Skin of body (tissue), 2 donors: Measurements from ENCODE around the gene UNC93B1. TPM values are rescaled to one million over a fixed set of nuclear protein-coding genes. Genes with fewer than 3 reads are reported as not detected.
"Not testable (repeated sequence)": the region's sequence is repeated elsewhere in the genome, so short reads cannot be mapped to it uniquely, and the experiment has no call there.

Experiments
- DNase-seq: peaks from one replicate; lab custom pipeline; 2025; lab: John Stamatoyannopoulos, UW
- total RNA-seq: library from RNA; depleted of rRNA; stranded (reverse); fragments of >200 nt; gene quantifications from one replicate; pipeline ENCODE4 v1.2.3, GENCODE V29; 2014

Gene UNC93B1
- total RNA-seq, 1 donor from 2014 or later: 7.0 TPM

DNA sequence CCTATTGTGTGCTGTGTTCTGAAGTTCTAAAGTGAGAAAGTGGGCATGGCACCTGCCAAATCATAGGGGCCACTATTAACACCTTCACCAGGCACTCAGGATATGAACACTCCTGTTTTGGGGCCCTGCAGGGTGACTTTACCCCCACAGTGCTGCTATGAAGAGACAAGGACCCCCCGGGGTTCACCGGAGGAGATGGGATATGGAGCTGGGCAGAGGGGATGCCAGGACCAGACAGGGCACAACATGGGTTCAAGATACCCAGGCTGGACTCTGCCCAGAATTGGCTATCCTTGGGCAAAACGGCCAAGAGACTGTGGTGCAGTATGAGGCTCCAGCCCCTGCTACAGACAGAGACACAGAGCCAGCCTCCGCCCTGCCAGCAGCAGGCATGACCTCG is 9.5 kb downstream of the UNC93B1 start:
- not testable (repeated sequence) for DNase-seq

GRCh38 chr11:67993821-67994220 is 10.1 kb downstream of the UNC93B1 start:
- DNase-seq: not testable (repeated sequence)

- not testable (repeated sequence) for DNase-seq
Measured at GRCh38 chr11:67991347-67992121, 12.4 kb downstream of the UNC93B1 start.

GRCh38 chr11:67990546-67991346 is 13.2 kb downstream of the UNC93B1 start:
- not testable (repeated sequence) for DNase-seq

DNA sequence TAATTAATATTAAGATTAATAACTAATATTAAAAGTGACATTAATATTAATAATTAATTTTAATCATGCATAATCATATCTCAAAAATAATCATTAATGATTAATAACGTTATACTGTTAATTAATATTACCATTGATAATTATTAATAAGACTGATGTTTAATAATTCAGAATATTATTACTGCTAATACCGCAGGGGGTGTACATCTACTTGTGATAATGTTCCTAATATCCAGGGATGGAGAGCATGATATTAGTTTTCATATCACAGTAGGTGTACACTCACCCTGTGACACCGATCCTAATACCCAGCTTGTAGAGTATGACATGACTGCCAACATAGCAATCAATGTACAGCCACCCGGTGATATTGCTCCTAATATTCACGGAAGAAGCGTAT is 18.6 kb downstream of the UNC93B1 start:
- DNase-seq: not testable (repeated sequence)

DNA sequence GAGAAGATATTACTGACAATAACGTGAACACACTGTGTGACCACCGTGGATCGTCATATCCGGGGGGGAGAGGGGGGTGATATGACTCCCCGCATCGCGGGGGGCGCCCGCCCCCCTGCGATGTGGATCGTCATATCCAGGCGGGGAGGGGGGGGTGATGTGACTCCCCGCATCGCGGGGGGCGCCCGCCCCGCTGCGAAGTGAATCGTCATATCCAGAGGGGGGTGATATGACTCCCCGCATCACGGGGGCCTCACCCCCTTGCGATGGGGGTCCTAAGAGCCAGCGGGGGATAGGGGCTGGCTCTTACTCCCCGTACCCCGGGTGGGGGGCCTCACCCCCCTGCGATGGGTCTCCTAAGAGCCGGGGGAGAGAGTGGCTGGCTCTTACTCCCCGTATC is 19.9 kb downstream of the UNC93B1 start:
- DNase-seq: no peak

- not testable (repeated sequence) for DNase-seq
Measured at GRCh38 chr11:67982255-67982857, 21.5 kb downstream of the UNC93B1 start.

GRCh38 chr11:67981226-67981625 is 22.7 kb downstream of the UNC93B1 start:
- DNase-seq: not testable (repeated sequence)

DNA sequence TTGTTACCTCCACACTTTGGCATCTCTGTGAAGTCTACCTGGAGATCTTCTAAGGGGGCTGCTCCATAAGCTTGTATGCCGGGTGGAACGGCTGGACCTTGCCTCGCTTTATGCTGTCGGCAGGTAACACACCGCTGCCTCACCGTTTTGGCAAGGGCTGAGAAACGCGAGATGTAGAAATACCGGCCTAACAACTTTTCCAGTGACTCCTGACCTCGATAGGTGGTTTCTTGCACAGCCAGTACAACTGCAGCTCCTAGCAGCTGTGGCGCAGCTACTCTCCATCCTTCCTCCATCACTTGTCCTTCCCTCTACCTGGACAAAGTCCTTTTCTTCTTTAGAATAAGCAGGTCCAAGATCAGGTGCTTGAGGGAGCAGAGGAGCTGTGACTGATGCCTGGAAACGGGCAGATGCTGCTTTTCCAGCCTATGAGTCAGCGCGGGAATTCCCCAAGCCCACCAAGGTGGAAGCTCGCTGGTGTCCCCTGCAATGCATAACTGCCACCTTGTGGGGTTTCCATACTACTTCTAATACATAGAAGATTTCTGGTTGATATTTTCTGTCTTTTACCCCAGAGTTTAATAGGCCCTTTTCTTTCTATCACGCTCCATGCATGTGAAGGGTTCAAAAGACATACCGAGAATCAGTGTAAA is 25.0 kb downstream of the UNC93B1 start:
- not testable (repeated sequence) for DNase-seq

DNA sequence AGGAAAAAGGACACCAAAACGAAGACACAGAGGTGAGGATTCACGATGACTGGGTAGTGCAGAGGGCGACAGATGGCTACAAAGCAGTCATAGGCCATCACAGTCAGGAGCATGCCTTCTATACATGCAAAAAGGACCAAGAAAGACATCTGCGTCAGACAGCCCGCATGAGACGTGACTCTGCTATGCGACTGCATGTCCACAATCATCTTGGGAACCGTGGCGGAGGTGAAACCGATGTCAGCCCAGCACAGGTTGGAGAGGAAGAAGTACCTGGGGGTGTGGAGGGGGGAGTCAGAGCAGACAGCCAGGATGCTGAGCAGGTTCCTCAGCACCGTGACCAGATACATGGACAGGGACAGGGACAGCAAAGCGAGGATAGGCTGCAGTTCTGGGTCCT is 29.2 kb downstream of the UNC93B1 start:
- DNase-seq: not testable (repeated sequence)

GRCh38 chr11:67965830-67966348 is 38.0 kb downstream of the UNC93B1 start:
- not testable (repeated sequence) for DNase-seq

DNA sequence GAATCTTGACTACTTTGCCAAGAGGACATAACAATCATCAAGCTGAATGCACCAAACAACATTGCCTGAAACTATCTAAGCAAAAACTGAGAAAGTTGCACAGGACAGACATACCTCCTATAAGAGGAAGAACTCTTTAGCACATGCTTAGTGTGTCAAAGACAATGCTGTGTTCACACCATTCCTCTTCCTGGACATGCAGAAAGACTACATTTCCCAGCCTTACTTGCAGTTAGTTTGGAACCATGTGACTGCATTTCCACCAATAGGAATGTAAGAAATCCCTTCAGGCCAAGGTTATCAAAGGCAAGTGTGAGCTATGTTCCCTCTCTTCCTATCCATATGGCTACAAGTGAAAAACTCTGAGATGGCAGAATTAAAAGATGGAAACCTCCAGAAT is 39.2 kb downstream of the UNC93B1 start:
- not testable (repeated sequence) for DNase-seq

- DNase-seq: not testable (repeated sequence)
Measured at GRCh38 chr11:67963879-67964278, 40.0 kb downstream of the UNC93B1 start.

DNA sequence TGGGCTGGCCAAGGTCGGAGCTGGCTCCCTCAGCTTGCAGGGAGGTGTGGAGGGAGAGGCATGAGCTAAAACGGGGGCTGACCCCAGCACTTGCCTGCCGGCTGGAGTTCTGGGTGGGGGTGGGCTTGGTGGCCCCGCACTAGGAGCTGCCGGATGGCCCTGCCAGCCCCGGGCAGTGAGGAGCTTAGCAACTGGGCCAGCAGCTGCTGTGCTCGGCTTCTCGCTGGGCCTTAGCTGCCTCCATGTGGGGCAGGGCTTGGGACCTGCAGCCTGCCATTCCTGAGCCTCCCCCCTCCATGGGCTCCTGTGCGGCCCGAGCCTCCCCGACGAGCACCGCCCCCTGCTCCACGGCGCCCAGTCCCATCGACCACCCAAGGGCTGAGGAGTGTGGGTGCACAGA is 40.7 kb downstream of the UNC93B1 start:
- not testable (repeated sequence) for DNase-seq

DNA sequence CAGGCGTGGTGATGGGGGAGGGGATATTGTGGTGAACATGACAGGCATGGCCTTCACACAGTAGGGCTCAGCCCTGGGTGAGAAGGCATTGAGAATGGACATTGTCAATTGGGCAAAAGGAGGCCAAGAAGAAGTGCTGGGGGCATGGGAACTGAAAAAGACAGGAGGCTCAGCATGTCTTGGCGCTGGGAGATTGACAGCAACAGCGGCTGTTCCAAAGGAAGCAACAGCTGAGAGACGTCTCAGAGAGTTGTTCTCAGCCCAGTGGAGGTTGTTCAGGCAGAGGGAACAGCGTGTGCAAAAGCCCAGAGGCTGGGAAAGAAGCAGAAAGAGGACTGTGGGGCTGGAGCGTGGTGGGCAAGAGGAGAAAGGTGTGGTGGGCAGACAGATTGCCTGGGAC is 47.7 kb downstream of the UNC93B1 start:
- not testable (repeated sequence) for DNase-seq

- DNase-seq: peak; percentile 5
Measured at GRCh38 chr11:67955461-67956007, 48.4 kb downstream of the UNC93B1 start.

- DNase-seq: not testable (repeated sequence)
Measured at GRCh38 chr11:67954971-67955370, 48.9 kb downstream of the UNC93B1 start.

DNA sequence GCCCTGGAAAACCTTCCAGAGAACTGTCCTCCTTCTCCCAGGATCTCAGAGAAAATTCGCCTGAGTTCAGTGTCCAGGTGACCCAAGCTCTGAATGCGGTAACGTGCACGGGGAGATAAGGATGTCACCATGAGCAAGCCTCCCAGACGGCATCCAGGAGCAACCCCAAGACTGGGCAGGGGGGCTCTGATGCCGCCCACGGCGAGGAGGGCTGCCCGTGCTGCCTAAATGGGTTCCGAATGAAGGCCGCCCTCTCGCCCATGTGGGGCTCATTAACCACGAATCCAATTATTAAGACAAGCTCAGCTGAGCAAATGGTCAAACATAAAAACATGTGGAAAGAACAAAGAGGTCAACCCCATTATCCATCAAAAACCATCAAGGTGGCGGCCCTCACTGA is 49.6 kb downstream of the UNC93B1 start:
- DNase-seq: not testable (repeated sequence)

GRCh38 chr11:67950705-67951104 is 53.2 kb downstream of the UNC93B1 start:
- DNase-seq: not testable (repeated sequence)

DNA sequence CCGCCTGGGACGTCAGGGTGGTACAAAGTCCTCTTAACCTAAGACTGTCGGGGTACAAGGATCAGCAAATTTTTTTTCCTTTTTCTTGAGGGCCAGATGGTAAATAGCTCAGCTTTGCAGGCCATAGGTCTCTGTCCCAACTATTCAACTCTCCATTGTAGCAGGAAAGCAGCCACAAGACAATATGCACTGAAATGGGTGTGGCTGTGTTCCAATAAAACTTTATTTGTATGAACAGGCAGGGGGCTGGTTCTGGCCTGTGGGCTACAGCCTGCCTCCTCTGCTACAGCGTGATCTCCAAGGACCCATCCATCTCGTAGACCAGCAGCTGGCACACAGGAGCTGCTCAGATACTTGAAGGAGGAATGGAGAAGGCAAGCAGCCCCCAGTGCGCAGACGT is 56.1 kb downstream of the UNC93B1 start:
- not testable (repeated sequence) for DNase-seq

GRCh38 chr11:67946403-67946802 is 57.5 kb downstream of the UNC93B1 start:
- not testable (repeated sequence) for DNase-seq
